HepG2 (cell line): ENCODE measurements around the gene FITM1. TPM values are rescaled to one million over a fixed set of nuclear protein-coding genes. Genes with fewer than 3 reads are reported as not detected.
A peak's percentile ranks its signal among the peaks of the same experiment; 100 is the strongest.

Experiments
- FIP1L1 ChIP-seq: fragments of 200-400 bp; formaldehyde crosslinking; IDR thresholded peaks from 2 replicates; pipeline ENCODE4 v1.6.1; 2018; ENCODE audit warnings: low read depth, mild to moderate bottlenecking, low read length, moderate library complexity, borderline replicate concordance; ENCODE audit not compliant: insufficient read depth
- KLF6 ChIP-seq: IDR thresholded peaks from 2 replicates; pipeline ENCODE4 v1.8.0; 2016; ENCODE audit warnings: missing biosample characterization, missing genetic modification reagents
- RBM22 ChIP-seq: fragments of 200-400 bp; formaldehyde crosslinking; optimal IDR thresholded peaks from 2 replicates; pipeline ENCODE3; 2017; ENCODE audit warnings: mild to moderate bottlenecking, low read length, moderate library complexity
- TAF15 ChIP-seq: fragments of 200-400 bp; formaldehyde crosslinking; IDR thresholded peaks from one replicate; pipeline ENCODE4 v1.6.1; 2018; ENCODE audit warnings: mild to moderate bottlenecking, low read depth, low read length; ENCODE audit not compliant: poor library complexity, severe bottlenecking
- ZBTB39 ChIP-seq: sonication (generic); formaldehyde crosslinking; IDR thresholded peaks from 2 replicates; pipeline ENCODE4 v1.5.0; 2020; ENCODE audit warnings: missing genetic modification reagents
- ZBTB4 ChIP-seq: sonication (generic); formaldehyde crosslinking; IDR thresholded peaks from 2 replicates; pipeline ENCODE4 v1.4.0; 2020; ENCODE audit warnings: missing genetic modification reagents, mild to moderate bottlenecking, borderline replicate concordance
- ZFAT ChIP-seq: sonication (generic); formaldehyde crosslinking; conservative IDR thresholded peaks from 2 replicates; pipeline ENCODE4 v1.8.1; 2023; ENCODE audit warnings: missing genetic modification reagents, inconsistent platforms
- ZFP37 ChIP-seq: sonication (generic); formaldehyde crosslinking; IDR thresholded peaks from 2 replicates; pipeline ENCODE4 v1.4.0; 2020; ENCODE audit warnings: missing genetic modification reagents, borderline replicate concordance
- ZNF10 ChIP-seq: sonication (generic); formaldehyde crosslinking; IDR thresholded peaks from 2 replicates; pipeline ENCODE4 v1.4.0; 2020; ENCODE audit warnings: mild to moderate bottlenecking, low read depth, missing genetic modification reagents, borderline replicate concordance
- ZNF225 ChIP-seq: sonication (generic); formaldehyde crosslinking; IDR thresholded peaks from 2 replicates; pipeline ENCODE4 v1.4.0; 2020; ENCODE audit warnings: mild to moderate bottlenecking, missing genetic modification reagents
- ZNF703 ChIP-seq: sonication (generic); formaldehyde crosslinking; IDR thresholded peaks from 2 replicates; pipeline ENCODE4 v1.5.1; 2020; ENCODE audit warnings: missing genetic modification reagents, mild to moderate bottlenecking, moderate library complexity, borderline replicate concordance
- ZNF749 ChIP-seq: sonication (generic); formaldehyde crosslinking; IDR thresholded peaks from 2 replicates; pipeline ENCODE4 v1.8.0; 2022; ENCODE audit warnings: mild to moderate bottlenecking, missing genetic modification reagents, moderate library complexity, borderline replicate concordance
- ZNF768 ChIP-seq: sonication (generic); formaldehyde crosslinking; IDR thresholded peaks from 2 replicates; pipeline ENCODE4 v1.4.0; 2020; ENCODE audit warnings: missing genetic modification reagents
- ZNF777 ChIP-seq: sonication (generic); formaldehyde crosslinking; IDR thresholded peaks from 2 replicates; pipeline ENCODE4 v1.4.0; 2020; ENCODE audit warnings: missing genetic modification reagents
- ZNF850 ChIP-seq: sonication (generic); formaldehyde crosslinking; conservative IDR thresholded peaks from 2 replicates; pipeline ENCODE4 v1.9.0; 2021; ENCODE audit warnings: mild to moderate bottlenecking, missing genetic modification reagents
- ZNF879 ChIP-seq: sonication (generic); formaldehyde crosslinking; IDR thresholded peaks from 2 replicates; pipeline ENCODE4 v1.8.1; 2023; ENCODE audit warnings: missing genetic modification reagents
- polyA plus RNA-seq, 8 experiments: library from polyadenylated mRNA; depleted of rRNA in 3 of 8; stranded (reverse) in 7 of 8; unstranded in 1 of 8; fragments of >200 nt; fragmentation: Illumina TruSeq in 4 of 8; extraction: Trizol in 4 of 8; gene quantifications; 2 replicates each; pipeline versions ENCODE4 v1.2.1 to v1.2.3, GENCODE V29; 2011 to 2016; ENCODE audit warnings: low read depth in 4 of 8, missing spikeins in 1 of 8, mixed read lengths in 1 of 8; ENCODE audit not compliant: insufficient read depth in 1 of 8
- total RNA-seq, 5 experiments: library from RNA; depleted of rRNA; stranded (reverse); fragments of >200 nt; fragmentation: Illumina TruSeq; extraction: Trizol; gene quantifications; 2 replicates each; pipeline ENCODE4 v1.2.3, GENCODE V29; 2016; ENCODE audit warnings: low read depth in 1 of 5
- TF ChIP-seq, protein P1 (sequence below): sonication (generic); formaldehyde crosslinking; IDR thresholded peaks from 2 replicates; pipeline ENCODE4 v1.8.0; 2022; ENCODE audit warnings: mild to moderate bottlenecking, missing genetic modification reagents, borderline replicate concordance
- TF ChIP-seq, protein P2 (sequence below): sonication (generic); formaldehyde crosslinking; IDR thresholded peaks from 2 replicates; pipeline ENCODE4 v1.8.0; 2022; ENCODE audit warnings: mild to moderate bottlenecking, missing genetic modification reagents, moderate library complexity
- TF ChIP-seq, protein P3 (sequence below): sonication (generic); formaldehyde crosslinking; IDR thresholded peaks from 2 replicates; pipeline ENCODE4 v1.4.0; 2020; ENCODE audit warnings: low read depth, mild to moderate bottlenecking, missing genetic modification reagents

FITM1 gene
- total and polyA plus RNA-seq, 2 of the 13 experiments (the other 11 are each of a cell fraction or from before 2014, with no cell fraction given) = 2.7 to 5.8 TPM

GRCh38 chr14:24098229-24098926 is 32.1 kb upstream of the FITM1 start (continued):
- TF ChIP-seq FIP1L1 = no peak
- TF ChIP-seq ZFAT (CRISPR knock-in tag) = 0 out of 2 replicates have a peak, but pooled peaks have one; percentile 75
- TF ChIP-seq, protein P1, sequence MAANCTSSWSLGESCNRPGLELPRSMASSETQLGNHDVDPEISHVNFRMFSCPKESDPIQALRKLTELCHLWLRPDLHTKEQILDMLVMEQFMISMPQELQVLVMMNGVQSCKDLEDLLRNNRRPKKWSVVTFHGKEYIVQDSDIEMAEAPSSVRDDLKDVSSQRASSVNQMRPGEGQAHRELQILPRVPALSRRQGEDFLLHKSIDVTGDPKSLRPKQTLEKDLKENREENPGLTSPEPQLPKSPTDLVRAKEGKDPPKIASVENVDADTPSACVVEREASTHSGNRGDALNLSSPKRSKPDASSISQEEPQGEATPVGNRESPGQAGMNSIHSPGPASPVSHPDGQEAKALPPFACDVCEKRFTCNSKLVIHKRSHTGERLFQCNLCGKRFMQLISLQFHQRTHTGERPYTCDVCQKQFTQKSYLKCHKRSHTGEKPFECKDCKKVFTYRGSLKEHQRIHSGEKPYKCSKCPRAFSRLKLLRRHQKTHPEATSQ = 0 out of 2 replicates have a peak, but pooled peaks have one; percentile 43
- TF ChIP-seq ZFP37 (CRISPR knock-in tag) = 0 out of 2 replicates have a peak, but pooled peaks have one; percentile 59
- TF ChIP-seq, protein P2, sequence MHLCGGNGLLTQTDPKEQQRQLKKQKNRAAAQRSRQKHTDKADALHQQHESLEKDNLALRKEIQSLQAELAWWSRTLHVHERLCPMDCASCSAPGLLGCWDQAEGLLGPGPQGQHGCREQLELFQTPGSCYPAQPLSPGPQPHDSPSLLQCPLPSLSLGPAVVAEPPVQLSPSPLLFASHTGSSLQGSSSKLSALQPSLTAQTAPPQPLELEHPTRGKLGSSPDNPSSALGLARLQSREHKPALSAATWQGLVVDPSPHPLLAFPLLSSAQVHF (CRISPR knock-in tag) = no peak
- TF ChIP-seq ZNF879 (CRISPR knock-in tag) = no peak
- peak; percentile 31; the same call in 1 of the 2 replicates for TF ChIP-seq ZNF768 (CRISPR knock-in tag)
- TF ChIP-seq ZNF703 (CRISPR knock-in tag) = no peak
- TF ChIP-seq ZNF225 (CRISPR knock-in tag) = peak; percentile 92
- no peak for TF ChIP-seq ZBTB39 (CRISPR knock-in tag)
- no peak for TF ChIP-seq ZNF749 (CRISPR knock-in tag)
- TF ChIP-seq ZNF10 (CRISPR knock-in tag) = peak; percentile 82
- TF ChIP-seq ZNF850 (CRISPR knock-in tag) = no peak
- TF ChIP-seq TAF15 = peak; percentile 74
- TF ChIP-seq RBM22 = peak; percentile 46
- TF ChIP-seq ZBTB4 (CRISPR knock-in tag) = 0 out of 2 replicates have a peak, but pooled peaks have one; percentile 41
- TF ChIP-seq KLF6 (CRISPR knock-in tag) = no peak
- TF ChIP-seq ZNF777 (CRISPR knock-in tag) = 0 out of 2 replicates have a peak, but pooled peaks have one; percentile 32
- TF ChIP-seq, protein P3, sequence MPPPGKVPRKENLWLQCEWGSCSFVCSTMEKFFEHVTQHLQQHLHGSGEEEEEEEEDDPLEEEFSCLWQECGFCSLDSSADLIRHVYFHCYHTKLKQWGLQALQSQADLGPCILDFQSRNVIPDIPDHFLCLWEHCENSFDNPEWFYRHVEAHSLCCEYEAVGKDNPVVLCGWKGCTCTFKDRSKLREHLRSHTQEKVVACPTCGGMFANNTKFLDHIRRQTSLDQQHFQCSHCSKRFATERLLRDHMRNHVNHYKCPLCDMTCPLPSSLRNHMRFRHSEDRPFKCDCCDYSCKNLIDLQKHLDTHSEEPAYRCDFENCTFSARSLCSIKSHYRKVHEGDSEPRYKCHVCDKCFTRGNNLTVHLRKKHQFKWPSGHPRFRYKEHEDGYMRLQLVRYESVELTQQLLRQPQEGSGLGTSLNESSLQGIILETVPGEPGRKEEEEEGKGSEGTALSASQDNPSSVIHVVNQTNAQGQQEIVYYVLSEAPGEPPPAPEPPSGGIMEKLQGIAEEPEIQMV (CRISPR knock-in tag) = no peak
